RWPE1 (cell line): ENCODE data around the gene HPSE2.

Source experiments
- CTCF ChIA-PET: fragments of 350-600 bp; sonication (Branson Sonifier 250); formaldehyde crosslinking; extraction: SDS; loops from one replicate; lab custom pipeline; 2021; lab: Yijun Ruan, JAX
- POLR2A ChIA-PET: fragments of 400-600 bp; formaldehyde crosslinking; extraction: SDS; loops from one replicate; lab custom pipeline; 2020; ENCODE audit warnings: antibody characterized with exemption; ENCODE audit not compliant: low non-redundant PET; lab: Yijun Ruan, JAX
- DNase-seq: peaks from one replicate; pipeline ENCODE4 v3.0.0; 2012; ENCODE audit warnings: low spot score
- H3K27ac ChIP-seq: fragments of 450-650 bp; 2 replicates; pipeline ENCODE4 v1.5.1; 2017
- CTCF ChIP-seq: fragments of 450-650 bp; conservative IDR thresholded peaks from 2 replicates; pipeline ENCODE4 v1.5.1; 2017; ENCODE audit warnings: low read depth, mild to moderate bottlenecking

Gene HPSE2

DNA sequence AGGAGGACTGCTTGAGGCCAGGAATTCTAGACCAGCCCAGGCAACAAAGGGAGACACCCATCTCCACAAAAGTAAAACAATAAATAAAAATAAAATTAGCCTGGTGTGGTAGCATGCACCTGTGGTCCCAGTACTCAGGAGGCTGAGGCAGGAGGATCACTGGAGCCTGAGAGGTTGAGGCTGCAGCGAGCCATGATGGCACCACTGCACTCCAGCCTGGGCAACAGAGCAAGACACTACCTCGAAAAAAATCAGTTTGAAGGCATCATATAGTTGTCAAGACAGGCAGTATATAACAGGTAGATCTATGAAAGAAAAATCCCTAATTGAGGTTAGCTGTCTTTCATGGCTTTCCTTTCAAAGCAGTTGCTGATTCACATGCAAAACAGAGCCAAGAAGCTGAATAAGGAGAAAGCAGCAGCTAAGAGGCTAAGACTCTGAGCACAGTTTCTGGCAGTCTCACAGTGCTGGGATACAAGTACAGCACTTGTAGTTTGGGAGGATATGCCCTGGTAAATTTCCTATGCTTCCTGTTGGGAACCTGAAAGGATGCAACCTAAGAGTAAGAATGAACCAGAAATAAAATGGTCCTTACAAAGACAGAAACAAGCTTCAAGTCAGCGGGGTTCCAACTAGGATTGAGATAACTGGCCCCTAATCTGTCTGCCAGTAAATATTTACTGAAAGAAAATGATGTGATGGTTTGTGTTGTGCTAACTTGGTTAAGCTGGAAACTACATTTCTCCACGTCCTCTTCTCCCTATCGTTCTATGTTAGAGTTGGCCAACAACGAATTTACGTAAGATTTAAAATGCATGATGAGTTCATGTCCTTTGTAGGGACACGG is 420.4 kb downstream of the HPSE2 start:
- no peak for DNase-seq
- no peak overlapping the region for H3K27ac ChIP-seq
- no peak for TF ChIP-seq CTCF
- ChIA-PET CTCF (no interaction called here), POLR2A (no interaction called here)

DNA sequence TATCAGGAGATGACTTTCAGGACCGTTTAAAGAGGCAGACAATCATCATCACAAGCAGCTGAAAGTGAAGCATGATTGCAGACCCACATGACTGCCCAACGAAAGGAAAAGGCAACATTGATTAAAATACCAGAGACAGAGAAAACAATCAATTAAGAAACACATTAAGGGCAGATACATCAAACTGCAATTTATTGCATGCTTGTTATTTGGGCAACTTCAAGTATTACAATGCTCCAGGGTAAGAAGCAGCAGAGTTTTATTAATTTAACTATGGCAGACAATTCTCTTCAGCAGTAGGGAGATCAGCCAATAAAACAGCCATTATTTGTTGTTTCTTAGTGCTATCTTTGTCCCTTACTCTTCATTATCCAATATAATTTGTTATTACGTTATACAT is 421.2 kb downstream of the HPSE2 start:
- no peak for TF ChIP-seq CTCF
- CTCF ChIA-PET: no interaction called here
- POLR2A ChIA-PET: no interaction called here
- DNase-seq: no peak
- no peak overlapping the region for H3K27ac ChIP-seq

GRCh38 chr10:98808282-98808892 is 427.3 kb downstream of the HPSE2 start:
- TF ChIP-seq CTCF: no peak
- no peak overlapping the region for H3K27ac ChIP-seq
- POLR2A ChIA-PET: no interaction called here
- CTCF ChIA-PET: interaction anchor here (0.6 kb wide), 1 partner anchor 1246 kb away, joined by 4 read pairs; no protein-coding TSS in a partner anchor
- DNase-seq: no peak

DNA sequence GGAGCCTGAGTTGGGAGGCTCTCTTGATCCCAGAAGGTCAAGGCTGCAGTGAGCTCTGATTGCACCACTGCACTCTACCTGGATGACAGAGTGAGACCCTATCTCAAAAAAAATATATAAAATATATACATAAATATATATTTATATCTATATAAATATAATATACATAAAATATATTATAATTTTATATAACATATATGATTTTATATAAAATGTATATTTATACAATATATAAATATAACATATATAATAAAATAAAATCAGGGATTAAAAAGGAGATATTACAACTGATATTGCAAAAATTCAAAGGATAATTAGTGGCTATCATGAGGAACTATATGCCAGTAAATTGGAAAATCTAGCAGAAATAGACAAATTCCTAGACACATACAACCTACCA is 435.4 kb downstream of the HPSE2 start:
- no peak overlapping the region for H3K27ac ChIP-seq
- ChIA-PET CTCF (no interaction called here), POLR2A (no interaction called here)
- DNase-seq: no peak
- TF ChIP-seq CTCF: no peak

- POLR2A ChIA-PET: no interaction called here
- no peak for DNase-seq
- CTCF ChIA-PET: no interaction called here
- TF ChIP-seq CTCF: no peak
- H3K27ac ChIP-seq: no peak overlapping the region
Observed at GRCh38 chr10:98795467-98795866, 440.2 kb downstream of the HPSE2 start.

GRCh38 chr10:98790817-98791216 is 444.8 kb downstream of the HPSE2 start:
- DNase-seq: peak; percentile 27
- POLR2A ChIA-PET: no interaction called here
- no peak overlapping the region for H3K27ac ChIP-seq
- CTCF ChIA-PET: interaction anchor here (0.5 kb wide), 1 partner anchor 301 kb away, joined by 3 read pairs; no protein-coding TSS in a partner anchor
- peak; percentile 22 for TF ChIP-seq CTCF
